GM18519 (cell line): Measurements from ENCODE around the gene PLPP4.
A peak's percentile ranks its signal among the peaks of the same experiment; 100 is the strongest.

Experiments
- ATAC-seq: cut with Tn5 transposase; IDR thresholded peaks from one replicate; pipeline ENCODE4 v1.9.1; 2021; ENCODE audit warnings: mild to moderate bottlenecking, moderate library complexity; ENCODE audit not compliant: unreplicated experiment, low FRiP score

Gene PLPP4

DNA sequence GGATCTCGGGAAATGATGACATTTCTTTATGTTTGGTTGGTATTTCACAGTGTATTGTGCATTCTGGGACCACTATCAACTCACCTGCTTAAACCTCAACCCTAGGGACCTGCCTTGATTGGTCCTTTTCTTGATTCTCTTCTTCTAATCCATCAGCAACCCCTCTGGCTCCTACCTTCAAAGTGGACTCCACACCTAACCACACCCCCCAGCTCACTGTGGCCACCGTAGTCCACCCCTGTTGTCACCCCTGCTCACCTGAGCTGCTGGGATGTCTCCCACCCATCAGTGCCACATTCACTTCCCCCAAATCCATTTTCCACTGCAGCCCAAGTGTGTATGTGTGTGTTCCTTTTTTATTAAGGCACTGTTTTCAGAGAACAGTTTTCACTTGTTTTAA lies 145.0 kb downstream of the PLPP4 start:
- no peak for ATAC-seq

DNA sequence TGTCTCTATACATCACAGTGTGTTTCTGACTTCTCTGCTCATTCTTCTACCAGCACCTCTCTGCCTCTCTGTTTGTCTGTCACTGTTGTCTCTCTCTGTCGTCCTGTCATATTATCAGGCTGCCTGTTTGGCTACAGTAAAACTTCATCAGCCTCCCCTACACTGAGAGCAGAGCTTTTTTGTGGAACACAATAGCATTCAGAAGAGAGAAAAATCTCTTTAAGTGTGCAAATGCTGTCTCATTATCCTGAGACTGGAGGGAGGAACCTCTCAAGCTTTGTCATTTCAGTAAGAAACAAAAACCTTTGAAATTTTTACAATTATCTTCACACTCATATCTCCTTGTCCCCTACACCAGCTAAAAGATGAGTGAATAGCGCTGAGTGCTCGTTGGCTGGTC lies 148.4 kb downstream of the PLPP4 start:
- no peak for ATAC-seq

DNA sequence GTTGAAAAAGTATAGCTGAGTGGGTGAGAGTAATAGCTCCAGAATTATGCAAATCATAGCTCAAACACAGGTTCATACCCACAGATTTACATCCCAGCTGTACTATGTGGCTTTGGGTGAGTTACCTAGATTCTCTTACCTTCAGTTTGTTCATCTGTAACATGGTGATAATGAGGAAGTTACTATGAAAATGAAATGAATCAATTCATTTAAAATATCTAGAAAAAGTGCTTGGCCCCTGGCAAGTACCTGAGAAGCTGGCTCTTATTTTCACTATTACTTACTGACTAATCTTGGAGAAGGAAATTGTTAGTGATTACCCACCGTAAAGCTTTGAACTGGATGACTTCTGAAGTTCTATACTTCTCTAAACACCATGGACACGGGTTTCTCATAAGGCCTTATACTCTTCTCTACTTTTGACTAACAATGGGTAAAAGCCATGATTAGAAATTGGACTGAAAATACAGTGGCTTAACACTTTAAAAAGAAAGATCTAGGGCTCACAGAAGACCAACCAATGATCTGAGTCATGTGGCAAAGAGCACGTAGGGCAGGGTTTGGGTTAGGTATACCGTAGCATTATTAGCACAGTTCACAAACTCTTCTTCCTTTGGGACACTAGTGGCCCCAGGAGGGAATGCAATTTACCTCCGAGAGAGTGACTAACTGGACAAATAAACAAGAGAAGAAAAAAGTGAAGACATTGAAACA lies 149.2 kb downstream of the PLPP4 start:
- peak; percentile 73 for ATAC-seq

GRCh38 chr10:120607016-120607709 lies 150.1 kb downstream of the PLPP4 start:
- peak; percentile 8 for ATAC-seq

DNA sequence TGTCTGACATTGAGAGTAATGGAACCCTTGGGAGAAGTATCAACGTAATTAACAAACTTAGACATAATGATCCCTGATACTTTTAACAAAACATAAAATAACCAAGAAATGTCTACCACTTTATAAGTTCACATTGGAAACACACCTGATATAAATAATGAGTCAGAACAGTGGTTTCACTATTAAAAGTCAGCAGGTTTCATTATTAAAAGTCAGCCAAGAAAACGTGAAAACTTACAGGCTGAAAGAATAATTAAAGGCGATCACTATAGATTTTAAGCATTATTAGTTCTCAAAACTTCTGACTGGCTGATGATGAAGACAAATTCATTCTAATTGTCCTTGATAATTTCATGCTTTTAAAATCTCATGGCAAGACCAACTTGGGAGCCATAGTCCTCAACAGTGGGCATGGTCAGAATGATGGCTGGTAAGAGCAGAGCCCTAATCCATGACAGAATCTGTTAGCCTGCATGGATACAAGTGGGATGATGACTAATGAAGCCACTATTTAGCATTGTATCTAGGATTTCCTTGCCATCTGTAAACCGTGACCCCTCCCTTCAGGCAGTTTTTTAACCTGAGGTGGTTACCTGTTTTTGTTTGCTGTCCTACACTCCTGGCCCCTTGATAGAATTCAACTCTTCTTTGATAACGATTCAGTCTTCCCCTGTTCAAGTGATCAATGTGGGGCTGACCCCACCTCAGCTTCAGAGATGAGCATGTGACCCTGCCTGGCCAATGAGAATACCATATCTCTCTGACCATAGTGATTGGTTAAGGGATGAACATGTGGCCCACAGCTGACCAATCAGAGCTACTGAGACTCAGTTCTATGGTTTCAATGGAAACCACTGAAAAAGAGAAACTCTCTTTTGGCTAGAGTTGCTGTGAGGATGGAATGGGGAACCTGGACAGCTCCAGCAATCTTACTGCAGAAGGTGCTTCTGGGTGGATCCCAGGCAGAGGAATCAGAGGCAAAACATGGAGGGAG lies 151.0 kb downstream of the PLPP4 start:
- peak; percentile 31 for ATAC-seq

DNA sequence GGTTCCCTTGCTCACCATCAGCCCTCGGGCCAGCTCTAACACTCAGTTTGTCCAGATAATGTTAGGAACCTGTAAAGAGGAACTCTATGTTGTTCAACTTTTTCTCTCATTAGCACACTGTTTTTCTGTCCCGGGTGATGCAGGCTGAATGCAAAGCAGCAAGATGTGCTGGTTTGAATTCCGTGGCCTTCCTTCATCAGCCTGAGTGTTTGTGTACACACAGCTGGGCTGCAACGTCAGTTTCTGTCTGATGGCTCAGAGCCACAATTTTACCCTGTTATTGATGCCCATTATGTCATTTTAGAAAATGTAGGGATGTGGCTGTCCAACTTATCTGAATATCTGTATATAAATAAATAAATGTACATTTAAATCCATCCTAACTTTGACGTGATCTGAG lies 152.0 kb downstream of the PLPP4 start:
- no peak for ATAC-seq

DNA sequence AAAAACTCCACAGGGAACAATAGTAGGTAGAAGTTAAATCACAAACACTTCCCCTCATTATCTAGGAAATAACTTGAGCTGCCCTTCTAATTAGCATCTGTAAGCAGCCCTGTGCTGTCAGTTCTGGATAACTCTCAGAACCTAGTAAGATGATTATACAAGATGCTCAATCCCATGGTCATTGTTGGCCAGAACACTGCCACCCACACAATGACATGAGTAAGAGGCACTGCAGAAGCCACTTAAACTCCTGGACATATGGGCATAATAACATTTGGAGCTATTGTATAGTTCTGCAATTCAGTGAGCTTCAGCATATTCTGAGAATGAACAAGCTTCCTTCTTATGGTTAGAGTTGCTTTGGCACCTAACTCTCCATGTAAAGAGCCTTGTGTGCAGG lies 153.8 kb downstream of the PLPP4 start:
- ATAC-seq: no peak

DNA sequence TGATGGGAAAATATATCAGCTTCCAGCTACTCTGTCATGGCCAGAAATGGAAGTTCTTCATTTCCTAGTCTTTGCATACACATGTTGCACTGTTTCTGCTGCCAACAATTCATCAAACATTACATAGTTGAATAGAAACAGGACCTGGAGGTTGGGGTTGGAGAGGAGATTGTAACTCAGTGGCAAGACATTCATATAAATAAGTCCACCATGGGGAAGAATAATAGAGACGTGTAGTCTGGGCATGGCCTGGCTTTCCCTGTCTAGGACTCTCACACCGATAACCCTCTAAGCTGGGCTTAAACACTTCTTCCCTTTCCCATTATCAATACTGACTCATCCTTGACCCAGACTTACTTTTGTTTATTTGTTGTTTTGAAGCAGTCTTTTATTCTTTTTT lies 155.7 kb downstream of the PLPP4 start:
- ATAC-seq: no peak

GRCh38 chr10:120613180-120613579 lies 156.2 kb downstream of the PLPP4 start:
- ATAC-seq: no peak

GRCh38 chr10:120614680-120615079 lies 157.7 kb downstream of the PLPP4 start:
- no peak for ATAC-seq

- no peak for ATAC-seq
Measured at GRCh38 chr10:120616311-120616911, 159.4 kb downstream of the PLPP4 start.

DNA sequence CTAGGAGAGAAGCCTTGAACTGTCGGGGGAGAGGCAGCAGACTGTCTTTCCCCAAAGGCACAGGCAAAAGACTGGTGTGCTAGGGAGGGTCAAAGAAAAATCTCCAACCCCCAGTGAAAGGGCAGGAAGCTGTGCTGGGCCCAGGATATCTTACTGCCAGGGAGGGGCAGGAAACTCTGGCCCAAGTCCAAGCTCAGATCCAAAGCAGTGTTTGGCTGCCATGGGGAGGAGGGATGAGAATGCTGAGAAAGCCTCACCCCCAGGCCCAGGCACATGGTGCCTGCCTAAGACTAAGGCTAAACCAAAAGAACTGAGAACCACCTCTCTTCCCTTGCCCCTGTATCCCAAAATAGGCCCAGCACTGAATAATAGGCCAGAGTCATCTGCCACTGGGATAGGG lies 171.2 kb downstream of the PLPP4 start:
- no peak for ATAC-seq

- ATAC-seq: no peak
Measured at GRCh38 chr10:120630266-120630665, 173.2 kb downstream of the PLPP4 start.

DNA sequence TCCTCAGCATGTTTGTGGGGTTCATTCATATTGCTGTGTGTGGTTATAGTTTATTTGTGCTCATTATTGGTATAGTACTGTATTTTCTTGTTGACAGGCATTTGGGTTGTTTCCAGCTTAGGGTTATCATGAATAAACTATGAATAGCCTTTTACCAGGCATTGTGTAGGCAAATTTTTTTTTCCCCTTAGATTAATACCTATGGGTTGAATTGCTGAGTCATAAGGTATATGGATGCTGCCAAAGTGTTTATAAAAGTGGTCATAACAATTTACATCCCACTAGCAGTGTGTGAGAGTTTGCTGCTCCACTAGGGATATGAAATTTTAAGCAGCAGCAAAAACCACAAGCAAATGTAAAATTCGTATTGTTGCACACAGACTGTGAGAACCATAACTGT lies 175.0 kb downstream of the PLPP4 start:
- no peak for ATAC-seq

DNA sequence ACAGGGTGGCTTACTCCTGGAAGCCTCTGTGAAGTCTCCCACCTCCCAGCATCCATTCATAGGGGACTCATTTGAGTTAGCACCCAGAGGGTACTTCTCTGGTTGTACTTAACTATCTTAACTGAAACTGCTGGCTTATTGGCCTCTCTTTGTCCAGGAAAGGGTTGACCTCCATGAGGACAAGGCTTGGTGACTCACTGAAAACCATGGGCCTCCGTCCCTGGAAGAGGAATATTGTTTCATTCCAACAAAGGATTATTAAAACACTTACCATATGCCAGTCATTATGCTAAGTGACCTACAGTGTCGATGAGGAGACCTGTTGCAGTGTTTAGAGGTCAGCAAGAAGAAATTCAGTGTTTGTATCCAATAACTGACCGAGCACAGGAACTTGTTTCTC lies 175.9 kb downstream of the PLPP4 start:
- no peak for ATAC-seq

DNA sequence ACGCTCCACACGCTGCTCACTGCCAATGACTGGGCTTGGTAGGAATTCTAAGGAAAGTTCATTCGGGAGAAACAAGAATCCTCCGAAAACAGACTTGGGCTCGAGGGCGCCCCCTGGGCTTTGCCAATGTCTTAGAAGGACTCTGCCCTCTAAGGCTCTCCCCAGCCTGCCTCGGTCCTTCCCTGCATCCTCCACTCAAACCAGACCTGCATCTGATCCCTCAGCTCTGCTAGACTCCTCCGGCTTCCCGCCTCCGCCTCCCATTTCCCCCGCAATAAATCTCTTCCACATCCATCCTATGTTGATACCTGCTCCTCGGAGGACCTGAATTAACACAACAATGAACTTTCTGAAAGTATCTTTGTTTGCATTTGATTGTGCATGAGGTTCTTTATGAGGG lies 177.6 kb downstream of the PLPP4 start:
- no peak for ATAC-seq
